ENCODE results near the gene RP2. TPM values are rescaled to one million over a fixed set of nuclear protein-coding genes. Genes with fewer than 3 reads are reported as not detected.

The RP2 gene
- total RNA-seq, 1 experiment from 2014 or later: 5.7 TPM

DNA sequence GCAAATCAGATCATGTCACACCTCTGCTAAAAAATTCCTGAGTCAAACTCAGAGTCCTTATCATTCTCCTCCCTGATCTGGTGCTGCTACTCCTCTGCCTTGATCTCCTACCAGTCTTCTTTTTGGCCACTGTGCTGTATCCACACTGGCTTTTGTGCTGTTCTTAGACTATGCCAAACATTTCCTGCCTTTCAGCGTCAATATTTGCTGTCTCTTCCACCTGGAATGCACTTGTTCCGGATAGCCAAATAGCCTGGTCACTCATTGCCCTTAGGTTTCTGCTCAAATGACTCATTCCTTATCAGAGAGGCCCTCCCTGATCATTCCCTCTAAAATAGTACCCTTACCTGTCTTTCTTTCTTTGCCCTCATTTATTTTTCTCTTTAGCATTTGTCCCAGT lies 24.4 kb upstream of the RP2 start:
- TF ChIP-seq EZH2phosphoT487 (IDR thresholded peaks at IDR 0.05; ENCODE audit: borderline replicate concordance): no peak
- TF ChIP-seq RAD21 (IDR thresholded peaks at IDR 0.05; ENCODE audit: low read depth): no peak
- TF ChIP-seq TCF7L2 (IDR thresholded peaks at IDR 0.05; ENCODE audit: borderline replicate concordance, extremely low read depth, insufficient read depth, insufficient read length): no peak
- TF ChIP-seq, protein P1, sequence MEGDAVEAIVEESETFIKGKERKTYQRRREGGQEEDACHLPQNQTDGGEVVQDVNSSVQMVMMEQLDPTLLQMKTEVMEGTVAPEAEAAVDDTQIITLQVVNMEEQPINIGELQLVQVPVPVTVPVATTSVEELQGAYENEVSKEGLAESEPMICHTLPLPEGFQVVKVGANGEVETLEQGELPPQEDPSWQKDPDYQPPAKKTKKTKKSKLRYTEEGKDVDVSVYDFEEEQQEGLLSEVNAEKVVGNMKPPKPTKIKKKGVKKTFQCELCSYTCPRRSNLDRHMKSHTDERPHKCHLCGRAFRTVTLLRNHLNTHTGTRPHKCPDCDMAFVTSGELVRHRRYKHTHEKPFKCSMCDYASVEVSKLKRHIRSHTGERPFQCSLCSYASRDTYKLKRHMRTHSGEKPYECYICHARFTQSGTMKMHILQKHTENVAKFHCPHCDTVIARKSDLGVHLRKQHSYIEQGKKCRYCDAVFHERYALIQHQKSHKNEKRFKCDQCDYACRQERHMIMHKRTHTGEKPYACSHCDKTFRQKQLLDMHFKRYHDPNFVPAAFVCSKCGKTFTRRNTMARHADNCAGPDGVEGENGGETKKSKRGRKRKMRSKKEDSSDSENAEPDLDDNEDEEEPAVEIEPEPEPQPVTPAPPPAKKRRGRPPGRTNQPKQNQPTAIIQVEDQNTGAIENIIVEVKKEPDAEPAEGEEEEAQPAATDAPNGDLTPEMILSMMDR (IDR thresholded peaks at IDR 0.05 in 2 of 3, conservative IDR thresholded peaks at IDR 0.05 in 1 of 3; ENCODE audit: borderline replicate concordance in 1 of 3, insufficient read depth in 1 of 3, low read depth in 2 of 3, low read length in 2 of 3): no peak
- no peak for TF ChIP-seq MAX (IDR thresholded peaks at IDR 0.05)
- TF ChIP-seq, protein P2, sequence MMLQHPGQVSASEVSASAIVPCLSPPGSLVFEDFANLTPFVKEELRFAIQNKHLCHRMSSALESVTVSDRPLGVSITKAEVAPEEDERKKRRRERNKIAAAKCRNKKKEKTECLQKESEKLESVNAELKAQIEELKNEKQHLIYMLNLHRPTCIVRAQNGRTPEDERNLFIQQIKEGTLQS (IDR thresholded peaks at IDR 0.05): no peak
- no peak for TF ChIP-seq EGR1 (IDR thresholded peaks at IDR 0.05; ENCODE audit: low read depth)
- no peak for TF ChIP-seq POLR2AphosphoS5 (IDR thresholded peaks at IDR 0.05; ENCODE audit: low read depth, low read length)
- no peak for TF ChIP-seq CEBPB (IDR thresholded peaks at IDR 0.05; ENCODE audit: low read depth)
- TF ChIP-seq POLR2A (IDR thresholded peaks at IDR 0.05; ENCODE audit: borderline replicate concordance, extremely low read depth, insufficient read depth, insufficient read length): no peak
- no peak for TF ChIP-seq SP1 (IDR thresholded peaks at IDR 0.05; ENCODE audit: low read depth)
- TF ChIP-seq ZFX (IDR thresholded peaks at IDR 0.05): no peak
- no peak for TF ChIP-seq SIN3A (IDR thresholded peaks at IDR 0.05; ENCODE audit: low read depth)
- no peak for TF ChIP-seq EZH2 (IDR thresholded peaks at IDR 0.05)
- TF ChIP-seq JUND (IDR thresholded peaks at IDR 0.05): no peak
- TF ChIP-seq ZNF274 (IDR thresholded peaks at IDR 0.05; ENCODE audit: low read depth, low read length): no peak
- TF ChIP-seq FOSL1 (IDR thresholded peaks at IDR 0.05; ENCODE audit: low read depth): no peak
- POLR2A ChIA-PET: no interaction called here
- intact Hi-C loops (cut with micrococcal nuclease): no loop called here
- Histone ChIP-seq H3K4me2 (ENCODE audit: low read length) (no peak overlapping the region), H4K20me1 (ENCODE audit: insufficient read depth) (no peaks in the 10 kb centered on the region), H3K27me3 (ENCODE audit: insufficient read depth, low read length) (no peaks in the 10 kb centered on the region), H3K9me3 (ENCODE audit: control insufficient read depth in 1 of 2, insufficient read depth in 1 of 2, low read depth in 1 of 2, low read length in 2 of 2) (no peaks in the 10 kb centered on the region), H3K4me3 (replicated peaks in 1 of 2; ENCODE audit: low read depth in 1 of 2, low read length in 2 of 2) (no peak overlapping the region), H3K27ac (ENCODE audit: low read depth, low read length) (no peak overlapping the region), H3K9ac (ENCODE audit: low read length) (no peak overlapping the region), H3K36me3 (ENCODE audit: control insufficient read depth in 1 of 2, insufficient read depth in 2 of 2, low read length in 2 of 2) (no peaks in the 10 kb centered on the region), H3K9me2 (ENCODE audit: insufficient read depth) (no peaks in the 10 kb centered on the region), H3K79me2 (ENCODE audit: insufficient read depth, low read length) (no peaks in the 10 kb centered on the region), H2AFZ (ENCODE audit: low read depth, low read length, poor library complexity, severe bottlenecking) (no peak overlapping the region), H3K4me1 (ENCODE audit: control insufficient read depth in 1 of 2, insufficient read depth in 2 of 2, low read length in 2 of 2) (no peaks in the 10 kb centered on the region)
- no peak for DNase-seq (ENCODE audit: low read depth, low spot score)
- no TSS peak for BruUV-seq (replicated peaks)
- RAD21 ChIA-PET (ENCODE audit: low non-redundant PET in 1 of 2, low total read pairs in 2 of 2, uncharacterized antibody in 2 of 2, unreplicated experiment in 2 of 2): no interaction called here
- no peak for ATAC-seq
- CTCF ChIA-PET: no interaction called here

Measured in HCT116 (cell line).